Sigmoid colon (tissue), 7 donors: ENCODE results near the gene LRRFIP2. TPM values are rescaled to one million over a fixed set of nuclear protein-coding genes. Genes with fewer than 3 reads are reported as not detected.
"Not testable (repeated sequence)": the region's sequence is repeated elsewhere in the genome, so short reads cannot be mapped to it uniquely, and the experiment has no call there.

Experiments used
- DNase-seq: peaks from one replicate; pipeline ENCODE4 v3.0.0-alpha.2; 2019
- H3K27ac ChIP-seq, 4 donors: fragments of 200-600 bp; sonication (generic); one replicate each; pipeline ENCODE4 v1.5.1; 2016 to 2019; ENCODE audit warnings: mild to moderate bottlenecking in 1 of 4
- H3K27me3 ChIP-seq, 3 donors: fragments of 200-600 bp; sonication (generic); one replicate each; pipeline ENCODE4 v1.5.1; 2019; ENCODE audit warnings: mild to moderate bottlenecking in 1 of 3
- H3K36me3 ChIP-seq, 4 donors: fragments of 200-600 bp; sonication (generic); one replicate each; pipeline ENCODE4 v1.5.1; 2016 to 2019
- H3K4me1 ChIP-seq, 4 donors: fragments of 200-600 bp; sonication (generic); one replicate each; pipeline ENCODE4 v1.5.1; 2017 to 2019
- H3K4me3 ChIP-seq, 4 donors: fragments of 200-600 bp; sonication (generic); one replicate each; pipeline ENCODE4 v1.5.1; 2017 to 2019; ENCODE audit warnings: mild to moderate bottlenecking in 2 of 4, moderate library complexity in 1 of 4
- H3K9me3 ChIP-seq, 4 donors: fragments of 200-600 bp in 3 of 4; sonication (generic) in 3 of 4; one replicate each; pipeline versions ENCODE4 v1.5.1 to v1.6.1; 2013 to 2019
- EP300 ChIP-seq, 4 donors: sonication (generic); formaldehyde crosslinking; IDR thresholded peaks; one replicate each; pipeline ENCODE4 v1.6.1; 2017; ENCODE audit warnings: antibody characterized with exemption in 4 of 4
- POLR2A ChIP-seq, 2 donors: fragments of 450-650 bp; IDR thresholded peaks; one replicate each; pipeline ENCODE4 v1.6.1; 2016; ENCODE audit warnings: antibody characterized with exemption in 2 of 2, mild to moderate bottlenecking in 2 of 2, moderate library complexity in 2 of 2
- POLR2AphosphoS5 ChIP-seq, 4 donors: sonication (generic); formaldehyde crosslinking; IDR thresholded peaks; one replicate each; pipeline ENCODE4 v1.6.1; 2017; ENCODE audit warnings: antibody characterized with exemption in 4 of 4
- WGBS, 2 donors: extraction: QIAGEN DNeasy Blood & Tissue Kit; methylation state at CpG; one replicate each; pipeline ENCODE4 v1.1.7; 2013; 5-methylcytosine and 5-hydroxymethylcytosine counted together
- intact Hi-C: fragments of 100-400 bp; cut with DNase I; formaldehyde crosslinking; loops from one replicate; pipeline ENCODE4 v1.15.1; 2023
- polyA plus RNA-seq, 3 donors: library from polyadenylated mRNA; stranded (reverse); fragments of 200-250 nt; gene quantifications; one replicate each; pipeline ENCODE4 v1.2.3, GENCODE V29; 2013
- total RNA-seq, 4 donors: library from RNA; depleted of rRNA; stranded (reverse); fragments of >200 nt; gene quantifications; one replicate each; pipeline ENCODE4 v1.1.0, GENCODE V29; 2016
- TF ChIP-seq, protein P1 (sequence below), 4 experiments: fragments of 450-650 bp in 3 of 4; fragments of 200-600 bp in 1 of 4; IDR thresholded peaks; one replicate each; pipeline ENCODE4 v1.5.1; 2016 to 2019; ENCODE audit warnings: antibody characterized with exemption in 4 of 4, mild to moderate bottlenecking in 3 of 4, moderate library complexity in 2 of 4
- donor health status: healthy with polysubstance abuse.
- donor health status: Bipolar disorder and iron deficiency.
- donor health status: healthy.

Gene LRRFIP2
- 10 to 100 TPM; 49.4 to 66.7 (median 55.9) TPM for total RNA-seq
- polyA plus RNA-seq, result 10 to 100 TPM; 47.2 to 91.8 (median 61.9) TPM

- 0 to 4% methylated on average over 5 of the region's 5 CpGs for WGBS, 2 donors
- no peaks in the 10 kb centered on the region for H3K9me3 ChIP-seq
- no peak for DNase-seq
- H3K27me3 ChIP-seq, result no peaks in the 10 kb centered on the region
- peak within 1 kb of the TSS; percentile 86 to 97 (median 89) for H3K4me3 ChIP-seq
- H3K27ac ChIP-seq, result peak within 1 kb of the TSS; percentile 94 to 99 (median 97)
- H3K4me1 ChIP-seq, result peaks cover 0 to 74% (median 50%) of the 10 kb centered on the region in 4 donors
- H3K36me3 ChIP-seq, result peaks cover 0 to 9% (median 2%) of the 10 kb centered on the region in 4 donors
- TF ChIP-seq, protein P1, sequence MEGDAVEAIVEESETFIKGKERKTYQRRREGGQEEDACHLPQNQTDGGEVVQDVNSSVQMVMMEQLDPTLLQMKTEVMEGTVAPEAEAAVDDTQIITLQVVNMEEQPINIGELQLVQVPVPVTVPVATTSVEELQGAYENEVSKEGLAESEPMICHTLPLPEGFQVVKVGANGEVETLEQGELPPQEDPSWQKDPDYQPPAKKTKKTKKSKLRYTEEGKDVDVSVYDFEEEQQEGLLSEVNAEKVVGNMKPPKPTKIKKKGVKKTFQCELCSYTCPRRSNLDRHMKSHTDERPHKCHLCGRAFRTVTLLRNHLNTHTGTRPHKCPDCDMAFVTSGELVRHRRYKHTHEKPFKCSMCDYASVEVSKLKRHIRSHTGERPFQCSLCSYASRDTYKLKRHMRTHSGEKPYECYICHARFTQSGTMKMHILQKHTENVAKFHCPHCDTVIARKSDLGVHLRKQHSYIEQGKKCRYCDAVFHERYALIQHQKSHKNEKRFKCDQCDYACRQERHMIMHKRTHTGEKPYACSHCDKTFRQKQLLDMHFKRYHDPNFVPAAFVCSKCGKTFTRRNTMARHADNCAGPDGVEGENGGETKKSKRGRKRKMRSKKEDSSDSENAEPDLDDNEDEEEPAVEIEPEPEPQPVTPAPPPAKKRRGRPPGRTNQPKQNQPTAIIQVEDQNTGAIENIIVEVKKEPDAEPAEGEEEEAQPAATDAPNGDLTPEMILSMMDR (IDR thresholded peaks at IDR 0.05), result no peak
- TF ChIP-seq POLR2A (IDR thresholded peaks at IDR 0.05) (no peak), POLR2AphosphoS5 (IDR thresholded peaks at IDR 0.05) (no peak), EP300 (IDR thresholded peaks at IDR 0.05) (no peak)
- intact Hi-C loops, result no loop called here
These were observed at the start of gene LRRFIP2 for GRCh38 chr3:37174532-37175126. TSS of gene LRRFIP2 (minus strand) at chr3:37174582. CDS start at chr3:37148983, 25,599 bp downstream.

DNA sequence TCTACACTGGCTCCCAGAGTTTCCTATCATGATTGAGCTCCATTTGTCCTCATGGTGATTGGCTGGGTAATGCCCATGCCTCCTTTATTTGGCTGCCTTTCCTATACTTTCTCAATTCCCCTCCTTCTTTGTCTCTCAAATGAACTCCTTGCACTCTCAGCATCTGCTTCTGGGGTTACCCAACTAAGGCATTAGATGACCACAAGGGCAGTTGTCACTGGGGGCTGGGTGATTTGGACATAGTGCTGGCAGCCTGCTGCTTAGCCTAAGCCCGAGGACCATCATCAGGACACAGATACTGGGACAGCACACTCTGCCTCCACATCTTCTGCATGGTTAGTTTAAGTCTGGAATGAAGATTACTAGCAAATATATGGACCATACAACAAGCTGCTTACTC is 49.2 kb upstream of the LRRFIP2 start:
- no peak overlapping the region for H3K4me3 ChIP-seq
- H3K36me3 ChIP-seq, result no peaks in the 10 kb centered on the region
- H3K27ac ChIP-seq, result no peak overlapping the region
- WGBS, 2 donors, result 78 to 92% methylated on average over 1 of the region's 1 CpG
- no peak for DNase-seq
- TF ChIP-seq EP300 (IDR thresholded peaks at IDR 0.05) (no peak), POLR2A (IDR thresholded peaks at IDR 0.05) (no peak), POLR2AphosphoS5 (IDR thresholded peaks at IDR 0.05) (no peak)
- TF ChIP-seq, protein P1 (IDR thresholded peaks at IDR 0.05), result no peak
- no peaks in the 10 kb centered on the region for H3K9me3 ChIP-seq
- intact Hi-C loops, result no loop called here
- H3K27me3 ChIP-seq, result no peaks in the 10 kb centered on the region
- no peaks in the 10 kb centered on the region for H3K4me1 ChIP-seq

DNA sequence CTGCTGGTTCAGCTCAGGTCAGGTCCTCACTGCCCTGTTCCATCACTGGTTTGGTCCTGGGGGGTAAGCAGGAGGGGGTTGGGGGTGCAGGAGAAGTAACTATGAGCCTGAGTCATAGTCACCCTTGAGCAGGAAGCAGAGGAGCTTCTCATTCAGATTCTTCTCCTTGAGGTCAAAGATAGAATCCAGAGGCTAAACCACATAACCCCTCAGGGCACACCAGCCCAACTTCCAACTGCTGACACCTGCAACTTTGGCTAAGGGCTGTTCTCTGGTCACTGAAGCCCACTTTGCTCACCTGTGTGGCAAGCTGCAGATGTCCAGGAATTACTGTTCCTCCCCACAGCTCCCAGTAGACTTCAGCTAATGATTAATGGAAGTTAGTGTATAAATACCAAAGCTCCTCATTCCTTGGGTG is 48.8 kb upstream of the LRRFIP2 start:
- H3K27ac ChIP-seq, result no peak overlapping the region
- TF ChIP-seq POLR2A (IDR thresholded peaks at IDR 0.05) (no peak), EP300 (IDR thresholded peaks at IDR 0.05) (no peak), POLR2AphosphoS5 (IDR thresholded peaks at IDR 0.05) (no peak)
- TF ChIP-seq, protein P1 (IDR thresholded peaks at IDR 0.05), result no peak
- no peaks in the 10 kb centered on the region for H3K4me1 ChIP-seq
- no peak for DNase-seq
- H3K4me3 ChIP-seq, result no peak overlapping the region
- no peaks in the 10 kb centered on the region for H3K36me3 ChIP-seq
- no peaks in the 10 kb centered on the region for H3K27me3 ChIP-seq
- no peaks in the 10 kb centered on the region for H3K9me3 ChIP-seq
- intact Hi-C loops, result no loop called here

- H3K27me3 ChIP-seq, H3K36me3 ChIP-seq, DNase-seq, H3K4me1 ChIP-seq, intact Hi-C loops, H3K9me3 ChIP-seq, H3K27ac ChIP-seq, H3K4me3 ChIP-seq: not testable (repeated sequence)
- 94 to 96% methylated on average over 2 of the region's 2 CpGs for WGBS, 2 donors
These were observed 48.2 kb upstream of the LRRFIP2 start for GRCh38 chr3:37222542-37222941.

GRCh38 chr3:37221407-37221806 is 47.0 kb upstream of the LRRFIP2 start:
- 21 to 67% methylated on average over 1 of the region's 1 CpG for WGBS, 2 donors
- DNase-seq, result no peak
- Histone ChIP-seq H3K9me3 (no peaks in the 10 kb centered on the region), H3K4me3 (no peak overlapping the region), H3K27ac (no peak overlapping the region), H3K36me3 (no peaks in the 10 kb centered on the region), H3K27me3 (no peaks in the 10 kb centered on the region), H3K4me1 (no peaks in the 10 kb centered on the region)
- intact Hi-C loops, result no loop called here
- TF ChIP-seq EP300 (IDR thresholded peaks at IDR 0.05) (no peak), POLR2AphosphoS5 (IDR thresholded peaks at IDR 0.05) (no peak), POLR2A (IDR thresholded peaks at IDR 0.05) (no peak)
- TF ChIP-seq, protein P1 (IDR thresholded peaks at IDR 0.05), result no peak
